Measurements from ENCODE around the gene NPPB.
"Not testable (repeated sequence)": the region's sequence is repeated elsewhere in the genome, so short reads cannot be mapped to it uniquely, and the experiment has no call there.

The NPPB gene

GRCh38 chr1:11858613-11858967 is at the start of gene NPPB:
Gene NPPB, minus strand, starts transcription at chr1:11858945. Its CDS starts 112 bp downstream, at chr1:11858833.
- no peak for TF ChIP-seq CTCF (IDR thresholded peaks at IDR 0.05; ENCODE audit: insufficient read depth, low read length, poor library complexity, severe bottlenecking)
- no peaks in the 10 kb centered on the region for H3K36me3 ChIP-seq (ENCODE audit: control insufficient read depth, insufficient read depth, low read length)
- DNase-seq (ENCODE audit: extremely low read depth, insufficient read length), result no peak
- peaks cover 3% of the 10 kb centered on the region for H3K27me3 ChIP-seq (replicated peaks; ENCODE audit: control insufficient read depth, insufficient read depth, low read length)
- no peak within 1 kb of the TSS for H3K4me3 ChIP-seq (replicated peaks; ENCODE audit: low read depth, low read length)

DNA sequence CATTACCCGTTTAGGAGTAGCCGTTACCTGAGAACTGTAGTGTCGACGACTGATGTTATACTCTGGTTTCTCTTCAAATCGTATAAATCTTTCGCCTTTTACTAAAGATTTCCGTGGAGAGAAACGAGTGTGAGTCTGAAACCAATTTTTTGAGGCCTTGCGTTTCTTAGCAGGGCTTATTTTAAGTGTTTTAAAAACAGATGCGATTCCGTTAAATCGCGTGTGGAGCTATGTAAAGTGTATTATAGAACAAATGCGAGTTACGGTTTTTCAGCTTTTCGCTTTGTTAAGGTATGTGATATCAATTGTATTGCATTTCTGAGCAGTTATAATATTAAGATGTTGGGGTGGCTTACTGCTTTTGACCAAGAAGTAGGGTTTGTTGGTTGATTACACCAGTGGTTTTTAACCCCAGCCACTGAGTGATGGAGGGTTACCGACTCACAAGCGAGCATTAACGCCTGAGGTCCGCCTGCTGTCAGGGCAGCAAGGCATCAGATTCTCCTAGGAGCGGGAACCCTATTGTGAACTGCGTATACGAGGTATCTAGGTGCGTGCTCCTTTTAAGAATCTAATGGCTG is 49.4 kb upstream of the NPPB start:
- peak overlapping the region; percentile 60 for H3K4me3 ChIP-seq (replicated peaks; ENCODE audit: low read depth, low read length)
- no peak for TF ChIP-seq CTCF (IDR thresholded peaks at IDR 0.05; ENCODE audit: insufficient read depth, low read length, poor library complexity, severe bottlenecking)
- no peaks in the 10 kb centered on the region for H3K27me3 ChIP-seq (replicated peaks; ENCODE audit: control insufficient read depth, insufficient read depth, low read length)
- DNase-seq (ENCODE audit: extremely low read depth, insufficient read length), result no peak
- H3K36me3 ChIP-seq (ENCODE audit: control insufficient read depth, insufficient read depth, low read length), result no peaks in the 10 kb centered on the region

DNA sequence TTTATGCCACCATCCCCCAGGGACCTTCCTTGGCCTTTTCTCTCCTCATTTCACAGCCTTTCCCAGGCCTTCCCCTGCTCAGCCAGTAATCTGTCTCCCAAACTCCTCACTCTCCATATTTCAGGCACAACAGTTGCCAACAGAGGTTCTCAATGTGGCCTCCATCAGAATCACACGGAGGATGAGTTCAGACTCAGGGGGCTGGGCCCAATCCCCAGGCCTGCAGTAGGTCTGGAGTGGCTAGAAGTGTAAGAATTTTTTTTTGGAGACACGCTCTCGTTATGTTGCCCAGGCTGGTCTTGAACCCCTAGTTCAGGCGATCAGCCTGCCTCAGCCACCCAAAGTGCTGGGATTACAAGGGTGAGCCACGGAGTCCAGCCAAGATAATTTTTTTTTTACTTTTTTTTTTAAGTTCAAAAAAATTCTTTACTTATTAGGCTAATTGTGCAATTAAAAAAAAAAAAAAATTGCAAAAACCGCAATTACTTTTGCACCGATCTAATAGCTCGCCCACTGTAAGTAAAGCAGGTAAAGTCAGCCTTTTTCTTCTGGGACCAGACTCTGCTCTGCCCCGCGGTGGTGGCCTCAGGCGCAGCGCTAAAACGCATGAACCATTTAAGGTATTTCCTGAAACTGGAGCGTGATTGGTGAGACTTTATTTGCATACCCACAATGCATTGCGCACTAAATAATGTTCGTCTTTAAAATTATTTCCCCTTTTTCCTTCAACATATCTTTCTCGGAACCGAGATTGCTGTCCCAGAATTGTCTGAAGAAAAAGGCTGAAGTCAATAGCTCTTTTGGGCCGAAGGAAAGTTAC is 48.7 kb upstream of the NPPB start:
- peak; percentile 83 for TF ChIP-seq CTCF (IDR thresholded peaks at IDR 0.05; ENCODE audit: insufficient read depth, low read length, poor library complexity, severe bottlenecking)
- H3K4me3 ChIP-seq (replicated peaks; ENCODE audit: low read depth, low read length), result peak overlapping the region; percentile 12; the same call in 1 of the 2 replicates
- DNase-seq (ENCODE audit: extremely low read depth, insufficient read length), result peak; percentile 88
- H3K36me3 ChIP-seq (ENCODE audit: control insufficient read depth, insufficient read depth, low read length), result no peaks in the 10 kb centered on the region
- H3K27me3 ChIP-seq (replicated peaks; ENCODE audit: control insufficient read depth, insufficient read depth, low read length), result no peaks in the 10 kb centered on the region

DNA sequence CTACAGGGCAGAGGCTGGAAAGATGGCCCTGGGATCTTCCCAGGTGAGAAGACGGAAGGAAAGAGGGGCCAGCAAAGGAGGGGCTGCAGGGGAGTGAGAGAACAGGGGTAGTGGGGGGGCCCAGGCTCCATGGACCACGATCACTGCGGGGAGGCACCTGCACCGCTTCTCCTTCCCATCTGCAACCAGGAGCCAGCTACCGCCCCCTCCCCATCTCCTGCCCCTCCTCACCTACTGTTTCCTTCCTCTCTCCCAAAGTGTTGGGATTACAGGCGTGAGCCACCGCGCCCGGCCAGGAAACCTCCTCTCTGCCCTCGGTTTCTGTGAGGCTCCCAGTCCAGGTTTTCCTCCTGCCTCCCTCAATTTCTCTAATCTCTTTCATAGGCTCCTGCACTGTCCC is 48.1 kb upstream of the NPPB start:
- no peak overlapping the region for H3K4me3 ChIP-seq (replicated peaks; ENCODE audit: low read depth, low read length)
- H3K27me3 ChIP-seq (replicated peaks; ENCODE audit: control insufficient read depth, insufficient read depth, low read length), result no peaks in the 10 kb centered on the region
- no peak for TF ChIP-seq CTCF (IDR thresholded peaks at IDR 0.05; ENCODE audit: insufficient read depth, low read length, poor library complexity, severe bottlenecking)
- H3K36me3 ChIP-seq (ENCODE audit: control insufficient read depth, insufficient read depth, low read length), result no peaks in the 10 kb centered on the region
- DNase-seq (ENCODE audit: extremely low read depth, insufficient read length), result no peak

DNA sequence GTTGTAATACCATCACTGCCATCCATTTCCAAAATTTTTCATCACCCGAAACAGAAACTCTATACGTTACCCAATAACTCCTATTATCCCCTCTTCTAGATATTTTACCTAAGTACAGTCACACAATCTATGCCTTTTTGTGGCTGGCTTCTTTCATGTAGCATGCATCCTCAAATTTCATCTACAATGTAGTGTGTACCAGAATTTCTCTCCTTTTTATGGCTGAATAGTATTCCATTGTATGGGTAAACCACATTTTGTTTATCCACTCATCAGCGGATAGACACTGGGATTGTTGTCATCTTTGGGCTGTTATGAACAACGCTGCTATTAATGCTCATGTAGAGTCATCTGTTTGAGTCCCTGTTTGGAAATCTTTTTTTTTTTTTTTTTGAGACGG is 46.2 kb upstream of the NPPB start:
- Histone ChIP-seq H3K36me3 (ENCODE audit: control insufficient read depth, insufficient read depth, low read length) (no peaks in the 10 kb centered on the region), H3K4me3 (replicated peaks; ENCODE audit: low read depth, low read length) (no peak overlapping the region), H3K27me3 (replicated peaks; ENCODE audit: control insufficient read depth, insufficient read depth, low read length) (no peaks in the 10 kb centered on the region)
- TF ChIP-seq CTCF (IDR thresholded peaks at IDR 0.05; ENCODE audit: insufficient read depth, low read length, poor library complexity, severe bottlenecking), result no peak
- DNase-seq (ENCODE audit: extremely low read depth, insufficient read length), result no peak

- not testable (repeated sequence) for H3K36me3 ChIP-seq (ENCODE audit: control insufficient read depth, insufficient read depth, low read length); DNase-seq (ENCODE audit: extremely low read depth, insufficient read length); H3K27me3 ChIP-seq (replicated peaks; ENCODE audit: control insufficient read depth, insufficient read depth, low read length); H3K4me3 ChIP-seq (replicated peaks; ENCODE audit: low read depth, low read length)
Observed at GRCh38 chr1:11904156-11904555, 45.4 kb upstream of the NPPB start.
